GM12878 (cell line): ENCODE data around the gene TLR1. TPM values are rescaled to one million over a fixed set of nuclear protein-coding genes. Genes with fewer than 3 reads are reported as not detected.

Experiments
- ATAC-seq: fragments of 200-7000 bp; cut with Tn5 transposase; 3 replicates; pipeline ENCODE4 v1.9.1; 2020; ENCODE audit warnings: mild to moderate bottlenecking, moderate library complexity
- BruUV-seq: library from RNA; stranded (reverse); fragments of 400-500 nt; replicated peaks from 2 replicates; lab custom pipeline; 2021; lab: Mats Ljungman, UMichigan
- CTCF ChIA-PET: fragments of 300-600 bp; sonication (Branson Sonifier 250); formaldehyde crosslinking; extraction: SDS; loops from one replicate; lab custom pipeline; 2021; ENCODE audit warnings: inconsistent platforms; lab: Yijun Ruan, JAX
- POLR2A ChIA-PET: fragments of 350-600 bp; formaldehyde crosslinking; extraction: SDS; loops from one replicate; lab custom pipeline; 2021; ENCODE audit warnings: inconsistent platforms; lab: Charles Lee
- RAD21 ChIA-PET: fragments of 300-600 bp; sonication (Branson Sonifier 250); formaldehyde crosslinking; loops from one replicate; lab custom pipeline; 2023; ENCODE audit warnings: antibody characterized with exemption; ENCODE audit not compliant: unreplicated experiment; lab: Charles Lee
- SMC1A ChIA-PET: fragments of 300-600 bp; sonication (Branson Sonifier 250); formaldehyde crosslinking; loops from one replicate; lab custom pipeline; 2023; ENCODE audit not compliant: unreplicated experiment, uncharacterized antibody; lab: Charles Lee
- DNase-seq: peaks from one replicate; pipeline ENCODE4 v3.0.0-alpha.2; 2011; ENCODE audit warnings: low read depth, low spot score
- FAIRE-seq: peaks from 3 replicates; lab custom pipeline; 2011; peaks lifted over from hg19 to GRCh38; lab: Jason Lieb, UNC
- H2AFZ ChIP-seq: 2 replicates; pipeline ENCODE4 v1.6.0; 2011; ENCODE audit warnings: low read depth, low read length, control low read depth; ENCODE audit not compliant: control insufficient read depth
- H3K27ac ChIP-seq: 2 replicates; pipeline ENCODE4 v1.5.1; 2011; ENCODE audit warnings: control low read depth; ENCODE audit not compliant: control insufficient read depth, insufficient read depth
- H3K27me3 ChIP-seq, 2 experiments: replicated peaks in 1 of 2; 2 replicates each; pipeline versions ENCODE4 v1.6.0 to v1.6.1; 2011; ENCODE audit warnings: low read length in 1 of 2; ENCODE audit not compliant: control insufficient read depth in 2 of 2, insufficient read depth in 2 of 2
- H3K36me3 ChIP-seq, 2 experiments: 2 replicates each; pipeline ENCODE4 v1.5.1; 2011; ENCODE audit warnings: low read length in 1 of 2; ENCODE audit not compliant: control insufficient read depth in 2 of 2, insufficient read depth in 2 of 2
- H3K4me1 ChIP-seq: 2 replicates; pipeline ENCODE4 v1.6.1; 2011; ENCODE audit warnings: mild to moderate bottlenecking, low read length, moderate library complexity, mixed read lengths; ENCODE audit not compliant: control insufficient read depth, insufficient read depth
- H3K4me2 ChIP-seq: 2 replicates; pipeline ENCODE4 v1.6.0; 2011; ENCODE audit warnings: control low read depth; ENCODE audit not compliant: control insufficient read depth, insufficient read depth
- H3K4me3 ChIP-seq: fragments of 200-600 bp; sonication (generic); 2 replicates; pipeline ENCODE4 v1.5.1; 2016
- H3K79me2 ChIP-seq: 2 replicates; pipeline ENCODE4 v1.6.0; 2011; ENCODE audit warnings: low read length; ENCODE audit not compliant: control insufficient read depth, insufficient read depth
- H3K9ac ChIP-seq: 2 replicates; pipeline ENCODE4 v1.8.0; 2011; ENCODE audit warnings: low read length, control low read depth, mixed read lengths; ENCODE audit not compliant: control insufficient read depth, insufficient read depth
- H3K9me3 ChIP-seq: replicated peaks from 3 replicates; pipeline ENCODE4 v1.5.1; 2011; ENCODE audit warnings: mild to moderate bottlenecking, low read length; ENCODE audit not compliant: control insufficient read depth, insufficient read depth
- H4K20me1 ChIP-seq: 2 replicates; pipeline ENCODE4 v1.6.0; 2011; ENCODE audit not compliant: control insufficient read depth, insufficient read depth
- BCL3 ChIP-seq: IDR thresholded peaks from 2 replicates; pipeline ENCODE4 v1.6.1; 2011; ENCODE audit warnings: borderline replicate concordance, low read depth, mild to moderate bottlenecking, moderate library complexity, low read length; ENCODE audit not compliant: insufficient read depth, poor library complexity, severe bottlenecking
- CHD4 ChIP-seq: fragments of 200-600 bp; sonication (generic); IDR thresholded peaks from 2 replicates; pipeline ENCODE4 v1.6.1; 2016; ENCODE audit warnings: mild to moderate bottlenecking
- EGR1 ChIP-seq, 2 experiments: IDR thresholded peaks; 1 replicate in 1 of 2; 2 replicates in 1 of 2; pipeline ENCODE4 v1.6.1; 2011 to 2012; ENCODE audit warnings: low read depth in 2 of 2, low read length in 2 of 2, borderline replicate concordance in 1 of 2, mild to moderate bottlenecking in 1 of 2, moderate library complexity in 1 of 2
- FOS ChIP-seq: IDR thresholded peaks from 3 replicates; pipeline ENCODE4 v1.6.1; 2011; ENCODE audit warnings: borderline replicate concordance; ENCODE audit not compliant: insufficient read length; ENCODE audit errors: extremely low read depth
- FOXM1 ChIP-seq: IDR thresholded peaks from 2 replicates; pipeline ENCODE4 v1.6.1; 2012; ENCODE audit warnings: low read depth, mild to moderate bottlenecking, inconsistent platforms, low read length, moderate library complexity
- IKZF1 ChIP-seq: fragments of 450-650 bp; conservative IDR thresholded peaks from 2 replicates; pipeline ENCODE4 v1.6.1; 2017; ENCODE audit warnings: antibody characterized with exemption, mild to moderate bottlenecking
- KDM1A ChIP-seq: fragments of 200-600 bp; sonication (generic); IDR thresholded peaks from 2 replicates; pipeline ENCODE4 v1.6.1; 2016; ENCODE audit warnings: borderline replicate concordance
- MEF2B ChIP-seq: fragments of 450-650 bp; IDR thresholded peaks from 2 replicates; pipeline ENCODE4 v1.6.1; 2018; ENCODE audit warnings: mild to moderate bottlenecking, moderate library complexity; ENCODE audit not compliant: partially characterized antibody, poor library complexity, severe bottlenecking
- PAX5 ChIP-seq: IDR thresholded peaks from 2 replicates; pipeline ENCODE4 v1.6.1; 2011; ENCODE audit warnings: low read depth, low read length, borderline replicate concordance
- SMAD5 ChIP-seq: IDR thresholded peaks from 2 replicates; pipeline ENCODE4 v1.6.1; 2016; ENCODE audit warnings: antibody characterized with exemption, low read depth
- SREBF2 ChIP-seq: IDR thresholded peaks from 2 replicates; pipeline ENCODE4 v1.6.1; 2012; ENCODE audit warnings: mild to moderate bottlenecking, low read length
- TCF12 ChIP-seq: IDR thresholded peaks from 2 replicates; pipeline ENCODE4 v1.6.1; 2011; ENCODE audit warnings: low read depth, mild to moderate bottlenecking, low read length
- WGBS: methylation state at CpG from one replicate; pipeline ENCODE4 v1.1.6; 2016; ENCODE audit warnings: low lambda C conversion rate; ENCODE audit not compliant: insufficient replicate concordance, insufficient coverage; ENCODE audit errors: missing lambda C conversion rate; 5-methylcytosine and 5-hydroxymethylcytosine counted together
- in situ Hi-C: fragments of 300-500 bp; cut with MboI; formaldehyde crosslinking; loops from 9 replicates; pipeline ENCODE4 v1.14.3; 2018; ENCODE audit warnings: mixed read lengths
- intact Hi-C: fragments of 100-400 bp; cut with micrococcal nuclease; formaldehyde crosslinking; loops from one replicate; pipeline ENCODE4 v1.14.2; 2022; ENCODE audit not compliant: unreplicated experiment
- polyA plus RNA-seq, 11 experiments: library from polyadenylated mRNA; depleted of rRNA in 4 of 11; unstranded in 6 of 11; stranded (reverse) in 5 of 11; fragments of >200 nt; fragmentation: Nextera tagmentation in 4 of 11; fragmentation: Illumina TruSeq in 1 of 11; extraction: Ambion mirVana in 4 of 11; extraction: Trizol in 1 of 11; gene quantifications; 1 replicate in 1 of 11; 2 replicates in 10 of 11; pipeline versions ENCODE4 v1.2.1 to v1.2.3, GENCODE V29; 2011 to 2016; ENCODE audit warnings: inconsistent platforms in 2 of 11, missing spikeins in 2 of 11, low read depth in 1 of 11
- total RNA-seq, 4 experiments: library from RNA; depleted of rRNA in 3 of 4; stranded (reverse); fragments of >200 nt in 3 of 4; fragmentation: Illumina TruSeq in 1 of 4; extraction: Trizol in 1 of 4; gene quantifications; 2 replicates each; pipeline versions ENCODE4 v1.2.1 to v1.2.3, GENCODE V29; 2013 to 2021
- TF ChIP-seq, protein P1 (sequence below): fragments of 450-650 bp; conservative IDR thresholded peaks from 2 replicates; pipeline ENCODE4 v1.6.1; 2017; ENCODE audit warnings: mild to moderate bottlenecking, moderate library complexity
- TF ChIP-seq, protein P2 (sequence below): fragments of 450-650 bp; IDR thresholded peaks from 2 replicates; pipeline ENCODE4 v1.6.1; 2017; ENCODE audit warnings: mild to moderate bottlenecking, low read depth, inconsistent platforms; ENCODE audit not compliant: poor library complexity, severe bottlenecking

Gene TLR1
- total and polyA plus RNA-seq, 10 of the 15 experiments (the other 5 are each of a cell fraction or from before 2014, with no cell fraction given), result 9.3 to 57.1 (median 20.4) TPM

DNA sequence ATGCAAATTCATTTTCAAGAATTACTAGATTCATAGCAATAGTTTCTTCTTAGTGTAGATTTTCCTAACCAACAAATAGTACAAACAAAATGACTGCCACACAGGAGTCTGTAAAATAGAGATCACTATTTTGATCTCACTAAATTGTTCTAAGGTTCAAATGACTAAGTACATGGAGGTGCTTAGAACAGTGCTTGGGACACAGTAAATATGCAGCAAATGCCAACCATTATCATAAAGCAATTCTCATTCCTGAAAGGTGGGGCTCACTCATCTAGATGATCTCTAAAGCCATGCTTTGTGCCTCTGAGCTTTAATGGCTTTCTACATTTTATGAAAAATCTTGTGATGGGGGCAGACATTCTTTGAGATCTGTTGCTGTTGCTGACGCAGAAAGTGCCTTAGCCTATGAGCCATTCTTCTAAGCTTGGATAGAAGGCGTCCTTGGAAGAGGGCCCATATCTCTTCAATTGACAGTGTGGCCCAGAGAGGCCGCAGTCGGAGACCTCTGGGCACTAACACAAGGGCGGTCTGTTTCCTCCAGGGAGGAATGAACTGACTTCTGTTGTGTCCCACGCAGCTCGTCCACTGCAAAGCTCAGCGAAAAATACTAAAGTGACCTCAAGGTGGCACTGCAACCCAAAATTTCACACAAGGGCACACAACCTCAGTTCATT lies 45.3 kb downstream of the TLR1 start:
- Histone ChIP-seq H3K9me3 (peaks cover 4% of the 10 kb centered on the region), H4K20me1 (no peaks in the 10 kb centered on the region), H3K9ac (no peak overlapping the region), H3K4me2 (peak overlapping the region; percentile 1; the same call in 1 of the 2 replicates), H3K27me3 (no peaks in the 10 kb centered on the region), H3K36me3 (no peaks in the 10 kb centered on the region), H3K79me2 (peaks cover 11% of the 10 kb centered on the region), H2AFZ (peak overlapping the region; percentile 66), H3K27ac (peak overlapping the region; percentile 95; the same call in 1 of the 2 replicates), H3K4me3 (no peak overlapping the region), H3K4me1 (peaks cover 42% of the 10 kb centered on the region)
- SMC1A ChIA-PET, result interaction anchor here (0.6 to 11.0 kb wide), 48 partner anchors 10 to 697 kb away, joined by 3 to 468 read pairs (median 5); partner anchors contain the start of genes FAM114A1, TLR1, TLR10 and TLR6
- POLR2A ChIA-PET, result interaction anchor here (0.7 to 9.8 kb wide), 11 partner anchors 22 to 376 kb away, joined by 3 to 196 read pairs (median 10); partner anchors contain the start of genes TLR1, TLR10 and TLR6
- no TSS peak for BruUV-seq
- ATAC-seq (peak; percentile 51), DNase-seq (peak; percentile 77), FAIRE-seq (peak; percentile 69)
- intact Hi-C loops (loop anchor here (1.0 to 2.0 kb wide), 2 partner anchors 136 to 376 kb away; no protein-coding TSS in a partner anchor), in situ Hi-C loops (loop anchor here (5.0 to 25.0 kb wide), 2 partner anchors 278 to 378 kb away; partner anchors contain the start of gene TMEM156)
- RAD21 ChIA-PET, result interaction anchor here (0.6 to 9.8 kb wide), 47 partner anchors 8 to 690 kb away, joined by 3 to 437 read pairs (median 5); partner anchors contain the start of genes FAM114A1, TLR1, TLR10 and TLR6
- CTCF ChIA-PET, result interaction anchor here (0.6 to 10.8 kb wide), 58 partner anchors 10 to 710 kb away, joined by 3 to 449 read pairs (median 4); partner anchors contain the start of genes FAM114A1, TLR1, TLR10 and TLR6
- WGBS, result 15% methylated on average over 8 of the region's 8 CpGs
- no peak for TF ChIP-seq KDM1A
- TF ChIP-seq, protein P1, sequence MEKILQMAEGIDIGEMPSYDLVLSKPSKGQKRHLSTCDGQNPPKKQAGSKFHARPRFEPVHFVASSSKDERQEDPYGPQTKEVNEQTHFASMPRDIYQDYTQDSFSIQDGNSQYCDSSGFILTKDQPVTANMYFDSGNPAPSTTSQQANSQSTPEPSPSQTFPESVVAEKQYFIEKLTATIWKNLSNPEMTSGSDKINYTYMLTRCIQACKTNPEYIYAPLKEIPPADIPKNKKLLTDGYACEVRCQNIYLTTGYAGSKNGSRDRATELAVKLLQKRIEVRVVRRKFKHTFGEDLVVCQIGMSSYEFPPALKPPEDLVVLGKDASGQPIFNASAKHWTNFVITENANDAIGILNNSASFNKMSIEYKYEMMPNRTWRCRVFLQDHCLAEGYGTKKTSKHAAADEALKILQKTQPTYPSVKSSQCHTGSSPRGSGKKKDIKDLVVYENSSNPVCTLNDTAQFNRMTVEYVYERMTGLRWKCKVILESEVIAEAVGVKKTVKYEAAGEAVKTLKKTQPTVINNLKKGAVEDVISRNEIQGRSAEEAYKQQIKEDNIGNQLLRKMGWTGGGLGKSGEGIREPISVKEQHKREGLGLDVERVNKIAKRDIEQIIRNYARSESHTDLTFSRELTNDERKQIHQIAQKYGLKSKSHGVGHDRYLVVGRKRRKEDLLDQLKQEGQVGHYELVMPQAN, result no peak
- TF ChIP-seq EGR1 (IDR thresholded peaks at IDR 0.05; ENCODE audit: borderline replicate concordance in 1 of 2, low read depth in 2 of 2, low read length in 2 of 2), result no peak
- peak; percentile 21; the same call in 1 of the 2 replicates for TF ChIP-seq IKZF1
- TF ChIP-seq CHD4, result no peak
- TF ChIP-seq SREBF2, result no peak
- TF ChIP-seq FOXM1, result no peak
- peak; percentile 16; the same call in 1 of the 2 replicates for TF ChIP-seq PAX5
- no peak for TF ChIP-seq TCF12
- TF ChIP-seq SMAD5, result no peak
- no peak for TF ChIP-seq BCL3
- peak; percentile 37 for TF ChIP-seq MEF2B
- TF ChIP-seq, protein P2, sequence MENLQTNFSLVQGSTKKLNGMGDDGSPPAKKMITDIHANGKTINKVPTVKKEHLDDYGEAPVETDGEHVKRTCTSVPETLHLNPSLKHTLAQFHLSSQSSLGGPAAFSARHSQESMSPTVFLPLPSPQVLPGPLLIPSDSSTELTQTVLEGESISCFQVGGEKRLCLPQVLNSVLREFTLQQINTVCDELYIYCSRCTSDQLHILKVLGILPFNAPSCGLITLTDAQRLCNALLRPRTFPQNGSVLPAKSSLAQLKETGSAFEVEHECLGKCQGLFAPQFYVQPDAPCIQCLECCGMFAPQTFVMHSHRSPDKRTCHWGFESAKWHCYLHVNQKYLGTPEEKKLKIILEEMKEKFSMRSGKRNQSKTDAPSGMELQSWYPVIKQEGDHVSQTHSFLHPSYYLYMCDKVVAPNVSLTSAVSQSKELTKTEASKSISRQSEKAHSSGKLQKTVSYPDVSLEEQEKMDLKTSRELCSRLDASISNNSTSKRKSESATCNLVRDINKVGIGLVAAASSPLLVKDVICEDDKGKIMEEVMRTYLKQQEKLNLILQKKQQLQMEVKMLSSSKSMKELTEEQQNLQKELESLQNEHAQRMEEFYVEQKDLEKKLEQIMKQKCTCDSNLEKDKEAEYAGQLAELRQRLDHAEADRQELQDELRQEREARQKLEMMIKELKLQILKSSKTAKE, result no peak
- no peak for TF ChIP-seq FOS
